RWPE2 (cell line): ENCODE data around the gene SCN7A.

Source experiments
- ATAC-seq: fragments of 200-7000 bp; cut with Tn5 transposase; 3 replicates; pipeline ENCODE4 v1.9.1; 2021; ENCODE audit warnings: low read depth
- DNase-seq: peaks from one replicate; pipeline ENCODE4 v3.0.0-alpha.2; 2020; ENCODE audit warnings: low spot score
- H3K27ac ChIP-seq: fragments of 450-650 bp; 2 replicates; pipeline ENCODE4 v1.5.1; 2017; ENCODE audit warnings: mild to moderate bottlenecking; ENCODE audit not compliant: poor library complexity, severe bottlenecking
- H3K27me3 ChIP-seq: fragments of 250-450 bp; sonication (Bioruptor Pico); 2 replicates; pipeline ENCODE4 v1.5.1; 2021; ENCODE audit warnings: mild to moderate bottlenecking, moderate library complexity; ENCODE audit not compliant: insufficient read depth, poor library complexity, severe bottlenecking
- H3K36me3 ChIP-seq: fragments of 250-450 bp; sonication (Bioruptor Pico); 2 replicates; pipeline ENCODE4 v1.5.1; 2020; ENCODE audit warnings: low read depth, mild to moderate bottlenecking, moderate library complexity
- H3K4me1 ChIP-seq: fragments of 250-450 bp; sonication (Bioruptor Pico); 2 replicates; pipeline ENCODE4 v1.5.1; 2021; ENCODE audit warnings: mild to moderate bottlenecking, moderate library complexity; ENCODE audit not compliant: insufficient read depth, poor library complexity, severe bottlenecking
- H3K4me3 ChIP-seq: fragments of 250-450 bp; sonication (Bioruptor Pico); 2 replicates; pipeline ENCODE4 v1.5.1; 2021; ENCODE audit warnings: mild to moderate bottlenecking, moderate library complexity; ENCODE audit not compliant: severe bottlenecking
- H3K9me3 ChIP-seq: fragments of 250-450 bp; sonication (Bioruptor Pico); 2 replicates; pipeline ENCODE4 v1.5.1; 2021; ENCODE audit warnings: mild to moderate bottlenecking, moderate library complexity; ENCODE audit not compliant: severe bottlenecking
- CTCF ChIP-seq: fragments of 450-650 bp; IDR thresholded peaks from one replicate; pipeline ENCODE4 v1.5.1; 2017; ENCODE audit warnings: mild to moderate bottlenecking, moderate library complexity; ENCODE audit not compliant: poor library complexity, severe bottlenecking

SCN7A gene

GRCh38 chr2:166440313-166440712 is 53.7 kb downstream of the SCN7A start:
- ATAC-seq (no peak), DNase-seq (no peak)
- H3K36me3 ChIP-seq: no peaks in the 10 kb centered on the region

GRCh38 chr2:166439078-166439477 is 55.0 kb downstream of the SCN7A start:
- no peaks in the 10 kb centered on the region for H3K27me3 ChIP-seq
- H3K9me3 ChIP-seq: no peaks in the 10 kb centered on the region
- ATAC-seq (no peak), DNase-seq (no peak)
- H3K27ac ChIP-seq: no peak overlapping the region
- H3K4me3 ChIP-seq: no peak overlapping the region
- TF ChIP-seq CTCF: no peak
- no peaks in the 10 kb centered on the region for H3K36me3 ChIP-seq
- H3K4me1 ChIP-seq: no peaks in the 10 kb centered on the region

More at GRCh38 chr2:166440313-166440712, 53.7 kb downstream of the SCN7A start:
- Histone ChIP-seq H3K27me3 (no peaks in the 10 kb centered on the region), H3K27ac (no peak overlapping the region), H3K4me1 (no peaks in the 10 kb centered on the region), H3K4me3 (no peak overlapping the region), H3K9me3 (no peaks in the 10 kb centered on the region)
- no peak for TF ChIP-seq CTCF

- DNase-seq (no peak), ATAC-seq (no peak)
- Histone ChIP-seq H3K4me1 (no peaks in the 10 kb centered on the region), H3K27me3 (no peaks in the 10 kb centered on the region), H3K9me3 (no peaks in the 10 kb centered on the region), H3K36me3 (no peaks in the 10 kb centered on the region), H3K27ac (no peak overlapping the region), H3K4me3 (no peak overlapping the region)
- TF ChIP-seq CTCF: no peak
Observed at GRCh38 chr2:166436976-166437375, 57.1 kb downstream of the SCN7A start.

GRCh38 chr2:166436189-166436588 is 57.9 kb downstream of the SCN7A start:
- no peak for DNase-seq
- no peak overlapping the region for H3K4me3 ChIP-seq
- no peaks in the 10 kb centered on the region for H3K4me1 ChIP-seq
- no peak for ATAC-seq
- H3K27ac ChIP-seq: no peak overlapping the region
- no peaks in the 10 kb centered on the region for H3K27me3 ChIP-seq
- H3K36me3 ChIP-seq: no peaks in the 10 kb centered on the region
- H3K9me3 ChIP-seq: no peaks in the 10 kb centered on the region
- no peak for TF ChIP-seq CTCF

- Histone ChIP-seq H3K4me3 (no peak overlapping the region), H3K27me3 (no peaks in the 10 kb centered on the region), H3K36me3 (no peaks in the 10 kb centered on the region), H3K9me3 (no peaks in the 10 kb centered on the region), H3K27ac (no peak overlapping the region), H3K4me1 (no peaks in the 10 kb centered on the region)
- DNase-seq (no peak), ATAC-seq (no peak)
- no peak for TF ChIP-seq CTCF
Observed at GRCh38 chr2:166434491-166434890, 59.6 kb downstream of the SCN7A start.
